Neural crest cell (in vitro differentiated cells): ENCODE results near the gene OR11L1. TPM values are rescaled to one million over a fixed set of nuclear protein-coding genes. Genes with fewer than 3 reads are reported as not detected.

Source experiments
- DNase-seq: peaks from one replicate; pipeline ENCODE4 v3.0.0; 2021; ENCODE audit warnings: low read depth, mixed read lengths, low spot score
- H3K27ac Mint-ChIP-seq: one replicate; pipeline ENCODE4 v1.8.0; 2021; ENCODE audit warnings: mild to moderate bottlenecking, mixed read lengths; ENCODE audit not compliant: unreplicated experiment
- H3K27me3 Mint-ChIP-seq: 2 replicates; pipeline ENCODE4 v1.8.0; 2021; ENCODE audit warnings: low read depth, mild to moderate bottlenecking, mixed read lengths
- H3K36me3 Mint-ChIP-seq: 2 replicates; pipeline ENCODE4 v1.8.0; 2021; ENCODE audit warnings: low read depth, mild to moderate bottlenecking, mixed read lengths
- H3K4me1 Mint-ChIP-seq: 2 replicates; pipeline ENCODE4 v1.8.0; 2021; ENCODE audit warnings: mixed read lengths
- H3K4me3 Mint-ChIP-seq: one replicate; pipeline ENCODE4 v1.8.0; 2021; ENCODE audit warnings: mild to moderate bottlenecking, mixed read lengths
- H3K9me3 Mint-ChIP-seq: 2 replicates; pipeline ENCODE4 v1.8.0; 2021; ENCODE audit warnings: mixed read lengths
- total RNA-seq: library from RNA; stranded (reverse); gene quantifications from 2 replicates; pipeline ENCODE4 v1.2.1, GENCODE V29; 2021
- TF ChIP-seq, protein P1 (sequence below): fragments of 200-600 bp; sonication (generic); conservative IDR thresholded peaks from 2 replicates; pipeline ENCODE4 v1.5.0; 2021; ENCODE audit warnings: antibody characterized with exemption, mild to moderate bottlenecking

OR11L1 gene
- total RNA-seq, 1 donor from 2014 or later = not detected

DNA sequence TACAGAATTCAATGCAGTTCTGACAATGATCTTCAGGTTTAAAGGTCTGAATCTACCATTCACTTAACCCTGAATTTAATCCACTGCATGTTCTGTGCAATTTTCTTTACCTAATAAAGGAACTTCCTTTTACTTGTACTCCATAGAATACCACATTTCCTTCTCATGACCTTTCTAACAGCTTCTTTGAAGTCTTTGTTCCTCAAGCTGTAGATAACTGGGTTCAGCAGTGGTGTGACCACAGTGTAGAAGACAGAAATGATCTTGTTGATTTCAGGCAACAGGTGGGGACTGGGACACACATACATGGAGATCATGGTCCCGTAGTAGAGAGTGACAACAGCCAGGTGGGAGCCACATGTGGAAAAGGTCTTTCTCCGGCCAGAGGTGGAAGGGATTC is 878 bp downstream of the OR11L1 start:
- Mint-ChIP-seq H3K36me3 (peaks cover 4% of the 10 kb centered on the region), H3K9me3 (peaks cover 12% of the 10 kb centered on the region), H3K4me3 (no peak overlapping the region), H3K4me1 (no peaks in the 10 kb centered on the region), H3K27me3 (no peaks in the 10 kb centered on the region), H3K27ac (no peak overlapping the region)
- TF ChIP-seq, protein P1, sequence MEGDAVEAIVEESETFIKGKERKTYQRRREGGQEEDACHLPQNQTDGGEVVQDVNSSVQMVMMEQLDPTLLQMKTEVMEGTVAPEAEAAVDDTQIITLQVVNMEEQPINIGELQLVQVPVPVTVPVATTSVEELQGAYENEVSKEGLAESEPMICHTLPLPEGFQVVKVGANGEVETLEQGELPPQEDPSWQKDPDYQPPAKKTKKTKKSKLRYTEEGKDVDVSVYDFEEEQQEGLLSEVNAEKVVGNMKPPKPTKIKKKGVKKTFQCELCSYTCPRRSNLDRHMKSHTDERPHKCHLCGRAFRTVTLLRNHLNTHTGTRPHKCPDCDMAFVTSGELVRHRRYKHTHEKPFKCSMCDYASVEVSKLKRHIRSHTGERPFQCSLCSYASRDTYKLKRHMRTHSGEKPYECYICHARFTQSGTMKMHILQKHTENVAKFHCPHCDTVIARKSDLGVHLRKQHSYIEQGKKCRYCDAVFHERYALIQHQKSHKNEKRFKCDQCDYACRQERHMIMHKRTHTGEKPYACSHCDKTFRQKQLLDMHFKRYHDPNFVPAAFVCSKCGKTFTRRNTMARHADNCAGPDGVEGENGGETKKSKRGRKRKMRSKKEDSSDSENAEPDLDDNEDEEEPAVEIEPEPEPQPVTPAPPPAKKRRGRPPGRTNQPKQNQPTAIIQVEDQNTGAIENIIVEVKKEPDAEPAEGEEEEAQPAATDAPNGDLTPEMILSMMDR = no peak
- no peak for DNase-seq

DNA sequence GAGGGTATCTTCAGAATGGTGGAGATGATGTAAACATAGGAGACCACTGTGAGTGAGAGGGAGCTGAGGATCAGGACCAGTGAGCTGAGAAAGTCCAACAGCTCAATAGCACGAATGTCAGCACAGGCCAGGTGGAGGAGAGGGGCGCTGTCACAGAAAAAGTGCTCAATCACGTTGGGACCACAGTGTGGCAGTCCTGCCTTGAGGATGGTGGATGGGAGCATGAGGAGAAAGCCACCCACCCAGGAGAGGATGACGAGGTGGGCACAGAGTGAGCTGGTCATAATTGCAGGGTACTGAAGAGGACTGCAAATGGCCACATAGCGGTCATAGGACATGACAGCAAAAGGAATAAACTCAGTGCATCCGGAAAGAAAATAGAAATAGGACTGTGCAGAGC is 8.1 kb downstream of the OR11L1 start:
- no peak for DNase-seq
- H3K4me3 Mint-ChIP-seq = no peak overlapping the region
- TF ChIP-seq, protein P1 = no peak
- peaks cover 6% of the 10 kb centered on the region for H3K27me3 Mint-ChIP-seq
- no peaks in the 10 kb centered on the region for H3K4me1 Mint-ChIP-seq
- peaks cover 4% of the 10 kb centered on the region for H3K9me3 Mint-ChIP-seq
- no peak overlapping the region for H3K27ac Mint-ChIP-seq
- H3K36me3 Mint-ChIP-seq = no peaks in the 10 kb centered on the region

DNA sequence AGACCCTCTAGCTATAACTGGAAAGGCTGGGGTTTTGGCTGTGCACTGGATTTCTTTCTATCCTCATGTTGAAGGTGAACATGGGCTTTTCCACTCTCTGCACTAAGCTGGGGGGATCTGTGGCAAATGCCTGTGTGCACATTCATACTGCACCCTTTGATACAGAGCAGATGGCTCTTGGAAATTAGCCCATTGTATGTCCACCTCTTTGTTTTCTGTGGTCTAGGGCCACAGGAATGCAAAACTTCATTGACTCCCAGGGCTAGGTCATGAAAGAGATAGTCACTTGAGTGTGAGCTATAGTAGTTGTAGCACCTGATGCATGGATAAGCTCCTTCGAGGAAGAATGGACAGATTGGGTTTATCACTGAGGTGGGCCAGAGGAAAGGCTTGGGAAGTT is 12.0 kb downstream of the OR11L1 start:
- peaks cover 6% of the 10 kb centered on the region for H3K27me3 Mint-ChIP-seq
- TF ChIP-seq, protein P1 = no peak
- H3K9me3 Mint-ChIP-seq = peaks cover 4% of the 10 kb centered on the region
- no peak for DNase-seq
- peaks cover 2% of the 10 kb centered on the region for H3K36me3 Mint-ChIP-seq
- H3K4me3 Mint-ChIP-seq = no peak overlapping the region
- no peak overlapping the region for H3K27ac Mint-ChIP-seq
- H3K4me1 Mint-ChIP-seq = no peaks in the 10 kb centered on the region

DNA sequence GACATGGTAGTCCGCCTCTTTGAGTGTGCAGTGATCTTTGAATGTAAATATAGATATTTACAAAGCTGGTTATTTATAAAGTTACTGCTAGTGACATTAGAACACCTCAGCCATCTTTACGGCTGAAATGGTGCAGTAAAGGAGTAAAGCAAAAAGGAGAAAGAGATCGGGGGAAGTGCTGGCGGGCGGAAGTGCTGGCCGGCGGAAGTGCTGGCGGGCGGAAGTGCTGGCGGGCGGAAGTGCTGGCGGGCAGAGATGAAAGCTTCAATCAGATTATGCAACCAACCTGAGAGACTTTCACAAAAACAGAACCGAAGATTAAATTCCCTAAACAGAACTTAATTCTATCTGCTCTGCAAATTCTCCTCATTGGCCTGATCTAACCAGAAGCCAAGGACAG is 16.3 kb downstream of the OR11L1 start:
- Mint-ChIP-seq H3K9me3 (peaks cover 6% of the 10 kb centered on the region), H3K4me3 (no peak overlapping the region), H3K4me1 (no peaks in the 10 kb centered on the region), H3K27ac (no peak overlapping the region), H3K36me3 (peaks cover 2% of the 10 kb centered on the region), H3K27me3 (no peaks in the 10 kb centered on the region)
- no peak for DNase-seq
- TF ChIP-seq, protein P1 = no peak

DNA sequence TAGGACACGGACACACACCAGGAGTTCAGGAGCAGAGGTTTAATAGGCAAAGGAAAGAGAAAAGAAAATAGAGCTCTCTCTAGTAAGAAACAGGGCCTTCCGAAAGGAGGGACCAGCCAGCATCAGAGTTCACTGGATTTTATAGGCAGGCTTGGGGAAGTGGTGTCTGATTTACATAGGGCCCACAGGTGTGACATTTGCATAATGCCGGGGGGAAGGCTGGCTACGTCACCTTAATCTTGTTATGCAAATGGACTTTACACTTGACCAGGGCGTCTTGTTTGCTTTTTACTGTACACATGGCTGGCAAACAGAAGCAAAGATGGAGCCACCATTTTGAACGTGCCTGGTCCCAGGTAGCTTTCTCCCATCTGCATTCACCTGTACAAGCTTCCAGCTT is 17.7 kb downstream of the OR11L1 start, which contains the start of gene OR14A16:
Gene OR14A16, minus strand, starts transcription at position 97 of the 400 bp plus-strand sequence. CDS start 8,390 bp downstream, outside the sequence.
- TF ChIP-seq, protein P1 = no peak
- H3K36me3 Mint-ChIP-seq = peaks cover 2% of the 10 kb centered on the region
- H3K4me1 Mint-ChIP-seq = no peaks in the 10 kb centered on the region
- no peak for DNase-seq
- no peaks in the 10 kb centered on the region for H3K27me3 Mint-ChIP-seq
- H3K4me3 Mint-ChIP-seq = no peak within 1 kb of the TSS
- H3K27ac Mint-ChIP-seq = no peak within 1 kb of the TSS
- peaks cover 2% of the 10 kb centered on the region for H3K9me3 Mint-ChIP-seq

DNA sequence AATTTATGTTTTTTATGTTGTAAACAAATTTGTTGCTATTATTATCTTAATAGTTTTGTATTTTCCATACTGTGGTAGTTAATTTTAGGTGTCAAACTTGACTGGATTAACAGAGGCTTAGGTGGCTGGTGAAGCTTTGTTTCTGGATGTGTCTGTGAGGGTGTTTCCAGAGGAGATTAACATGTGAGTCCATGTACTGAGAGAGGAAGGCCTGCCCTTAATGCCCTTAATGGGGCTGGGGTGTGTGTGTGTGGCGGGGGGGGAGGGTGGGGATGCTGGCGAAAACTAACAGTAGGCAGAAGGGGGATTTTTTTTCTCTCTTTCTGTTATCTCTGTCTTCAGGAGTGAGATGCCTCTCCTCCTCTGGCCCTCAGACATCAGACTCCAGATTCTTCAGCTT is 19.6 kb downstream of the OR11L1 start:
- peaks cover 2% of the 10 kb centered on the region for H3K9me3 Mint-ChIP-seq
- TF ChIP-seq, protein P1 = no peak

More for the DNA sequence above, 19.6 kb downstream of the OR11L1 start:
- H3K4me1 Mint-ChIP-seq = no peaks in the 10 kb centered on the region
- no peaks in the 10 kb centered on the region for H3K27me3 Mint-ChIP-seq
- H3K36me3 Mint-ChIP-seq = peaks cover 2% of the 10 kb centered on the region
- H3K4me3 Mint-ChIP-seq = no peak overlapping the region
- no peak overlapping the region for H3K27ac Mint-ChIP-seq
- no peak for DNase-seq
